HEK293 (cell line): ENCODE results near the gene NID1.

Experiments used
- ELK4 ChIP-seq: IDR thresholded peaks from 2 replicates; pipeline ENCODE4 v1.6.1; 2011; ENCODE audit warnings: mild to moderate bottlenecking, low read depth, low read length, borderline replicate concordance
- YY1 ChIP-seq: fragments of 450-650 bp; formaldehyde crosslinking; IDR thresholded peaks from 2 replicates; pipeline ENCODE4 v1.5.1; 2018; ENCODE audit warnings: missing biosample characterization, missing genetic modification characterization
- ZBTB8A ChIP-seq: fragments of 450-650 bp; formaldehyde crosslinking; IDR thresholded peaks from 2 replicates; pipeline ENCODE4 v1.5.1; 2016; ENCODE audit warnings: missing biosample characterization, missing genetic modification characterization
- ZNF121 ChIP-seq: fragments of 450-650 bp; formaldehyde crosslinking; IDR thresholded peaks from 2 replicates; pipeline ENCODE4 v1.5.1; 2016; ENCODE audit warnings: missing biosample characterization, missing genetic modification characterization
- ZNF404 ChIP-seq: fragments of 450-650 bp; formaldehyde crosslinking; IDR thresholded peaks from 2 replicates; pipeline ENCODE4 v1.5.1; 2017; ENCODE audit warnings: missing biosample characterization, missing genetic modification characterization
- ZNF626 ChIP-seq: fragments of 450-650 bp; sonication (Bioruptor Pico); formaldehyde crosslinking; IDR thresholded peaks from 2 replicates; pipeline ENCODE4 v1.5.1; 2018; ENCODE audit warnings: missing biosample characterization, missing genetic modification characterization, inconsistent platforms
- TF ChIP-seq, protein P1 (sequence below): fragments of 450-650 bp; formaldehyde crosslinking; IDR thresholded peaks from 2 replicates; pipeline ENCODE4 v1.5.1; 2016; ENCODE audit warnings: missing biosample characterization, missing genetic modification characterization
- TF ChIP-seq, protein P2 (sequence below): fragments of 450-650 bp; formaldehyde crosslinking; IDR thresholded peaks from 2 replicates; pipeline ENCODE4 v1.5.1; 2016; ENCODE audit warnings: missing biosample characterization, missing genetic modification characterization
- TF ChIP-seq, protein P3 (sequence below): fragments of 450-650 bp; formaldehyde crosslinking; IDR thresholded peaks from 2 replicates; pipeline ENCODE4 v1.5.1; 2016; ENCODE audit warnings: missing biosample characterization, missing genetic modification characterization
- TF ChIP-seq, protein P4 (sequence below): fragments of 450-650 bp; formaldehyde crosslinking; IDR thresholded peaks from 2 replicates; pipeline ENCODE4 v1.5.1; 2017; ENCODE audit warnings: missing biosample characterization, mild to moderate bottlenecking, missing genetic modification characterization, moderate library complexity

DNA sequence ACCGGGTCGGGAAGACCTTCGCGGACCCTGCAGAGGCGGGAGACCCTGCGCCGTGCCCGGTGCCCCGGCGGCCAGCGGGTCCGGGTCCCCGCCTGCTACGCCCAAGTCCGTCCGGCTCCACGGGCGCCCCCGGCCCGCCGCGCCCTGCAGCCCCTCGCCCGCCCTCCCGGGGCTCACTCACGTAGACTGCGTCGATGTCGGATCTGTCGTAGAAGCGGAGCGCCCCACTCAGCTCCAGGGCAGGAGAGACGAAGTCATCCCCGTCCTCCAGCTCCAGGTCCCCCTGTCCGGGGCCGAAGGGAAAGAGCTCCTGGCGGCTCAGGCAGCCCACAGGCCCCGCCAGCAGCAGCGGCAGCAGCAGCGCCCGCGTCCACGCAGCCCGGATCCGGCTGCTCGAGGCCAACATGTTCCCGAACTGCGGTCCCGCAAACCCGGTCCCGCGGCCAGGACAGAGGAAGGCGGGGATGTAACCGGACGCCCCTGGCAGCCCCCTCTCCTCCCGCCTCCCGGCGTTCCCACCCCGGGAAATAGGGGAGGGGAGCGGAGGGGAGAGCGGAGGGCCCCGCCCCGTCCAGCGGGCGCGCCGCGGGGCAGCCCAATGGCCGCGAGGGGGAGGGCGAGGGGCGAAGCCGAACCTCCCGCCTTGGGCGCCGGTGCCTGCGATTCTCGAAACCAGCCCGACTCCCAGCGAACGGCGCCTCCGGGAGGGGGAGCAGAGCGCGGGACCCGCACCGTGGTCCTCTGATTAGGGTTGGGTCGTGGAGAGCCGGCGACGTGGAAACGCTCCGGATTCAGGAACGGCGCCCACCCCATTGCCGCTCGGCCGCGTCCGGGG lies at the start of gene NID1:
- TF ChIP-seq, protein P1, sequence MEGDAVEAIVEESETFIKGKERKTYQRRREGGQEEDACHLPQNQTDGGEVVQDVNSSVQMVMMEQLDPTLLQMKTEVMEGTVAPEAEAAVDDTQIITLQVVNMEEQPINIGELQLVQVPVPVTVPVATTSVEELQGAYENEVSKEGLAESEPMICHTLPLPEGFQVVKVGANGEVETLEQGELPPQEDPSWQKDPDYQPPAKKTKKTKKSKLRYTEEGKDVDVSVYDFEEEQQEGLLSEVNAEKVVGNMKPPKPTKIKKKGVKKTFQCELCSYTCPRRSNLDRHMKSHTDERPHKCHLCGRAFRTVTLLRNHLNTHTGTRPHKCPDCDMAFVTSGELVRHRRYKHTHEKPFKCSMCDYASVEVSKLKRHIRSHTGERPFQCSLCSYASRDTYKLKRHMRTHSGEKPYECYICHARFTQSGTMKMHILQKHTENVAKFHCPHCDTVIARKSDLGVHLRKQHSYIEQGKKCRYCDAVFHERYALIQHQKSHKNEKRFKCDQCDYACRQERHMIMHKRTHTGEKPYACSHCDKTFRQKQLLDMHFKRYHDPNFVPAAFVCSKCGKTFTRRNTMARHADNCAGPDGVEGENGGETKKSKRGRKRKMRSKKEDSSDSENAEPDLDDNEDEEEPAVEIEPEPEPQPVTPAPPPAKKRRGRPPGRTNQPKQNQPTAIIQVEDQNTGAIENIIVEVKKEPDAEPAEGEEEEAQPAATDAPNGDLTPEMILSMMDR, result peak; percentile 97
- TF ChIP-seq ZBTB8A (tag by site-specific recombination), result peak; percentile 98
- TF ChIP-seq, protein P2, sequence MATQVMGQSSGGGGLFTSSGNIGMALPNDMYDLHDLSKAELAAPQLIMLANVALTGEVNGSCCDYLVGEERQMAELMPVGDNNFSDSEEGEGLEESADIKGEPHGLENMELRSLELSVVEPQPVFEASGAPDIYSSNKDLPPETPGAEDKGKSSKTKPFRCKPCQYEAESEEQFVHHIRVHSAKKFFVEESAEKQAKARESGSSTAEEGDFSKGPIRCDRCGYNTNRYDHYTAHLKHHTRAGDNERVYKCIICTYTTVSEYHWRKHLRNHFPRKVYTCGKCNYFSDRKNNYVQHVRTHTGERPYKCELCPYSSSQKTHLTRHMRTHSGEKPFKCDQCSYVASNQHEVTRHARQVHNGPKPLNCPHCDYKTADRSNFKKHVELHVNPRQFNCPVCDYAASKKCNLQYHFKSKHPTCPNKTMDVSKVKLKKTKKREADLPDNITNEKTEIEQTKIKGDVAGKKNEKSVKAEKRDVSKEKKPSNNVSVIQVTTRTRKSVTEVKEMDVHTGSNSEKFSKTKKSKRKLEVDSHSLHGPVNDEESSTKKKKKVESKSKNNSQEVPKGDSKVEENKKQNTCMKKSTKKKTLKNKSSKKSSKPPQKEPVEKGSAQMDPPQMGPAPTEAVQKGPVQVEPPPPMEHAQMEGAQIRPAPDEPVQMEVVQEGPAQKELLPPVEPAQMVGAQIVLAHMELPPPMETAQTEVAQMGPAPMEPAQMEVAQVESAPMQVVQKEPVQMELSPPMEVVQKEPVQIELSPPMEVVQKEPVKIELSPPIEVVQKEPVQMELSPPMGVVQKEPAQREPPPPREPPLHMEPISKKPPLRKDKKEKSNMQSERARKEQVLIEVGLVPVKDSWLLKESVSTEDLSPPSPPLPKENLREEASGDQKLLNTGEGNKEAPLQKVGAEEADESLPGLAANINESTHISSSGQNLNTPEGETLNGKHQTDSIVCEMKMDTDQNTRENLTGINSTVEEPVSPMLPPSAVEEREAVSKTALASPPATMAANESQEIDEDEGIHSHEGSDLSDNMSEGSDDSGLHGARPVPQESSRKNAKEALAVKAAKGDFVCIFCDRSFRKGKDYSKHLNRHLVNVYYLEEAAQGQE, result no peak
- peak; percentile 91 for TF ChIP-seq ZNF121
- no peak for TF ChIP-seq ELK4
- TF ChIP-seq, protein P3, sequence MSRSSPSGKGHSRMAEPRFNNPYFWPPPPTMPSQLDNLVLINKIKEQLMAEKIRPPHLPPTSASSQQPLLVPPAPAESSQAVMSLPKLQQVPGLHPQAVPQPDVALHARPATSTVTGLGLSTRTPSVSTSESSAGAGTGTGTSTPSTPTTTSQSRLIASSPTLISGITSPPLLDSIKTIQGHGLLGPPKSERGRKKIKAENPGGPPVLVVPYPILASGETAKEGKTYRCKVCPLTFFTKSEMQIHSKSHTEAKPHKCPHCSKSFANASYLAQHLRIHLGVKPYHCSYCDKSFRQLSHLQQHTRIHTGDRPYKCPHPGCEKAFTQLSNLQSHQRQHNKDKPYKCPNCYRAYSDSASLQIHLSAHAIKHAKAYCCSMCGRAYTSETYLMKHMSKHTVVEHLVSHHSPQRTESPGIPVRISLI (tag by site-specific recombination), result no peak
- TF ChIP-seq ZNF626, result no peak
- TF ChIP-seq YY1 (tag by site-specific recombination), result peak; percentile 89
- no peak for TF ChIP-seq ZNF404
- TF ChIP-seq, protein P4, sequence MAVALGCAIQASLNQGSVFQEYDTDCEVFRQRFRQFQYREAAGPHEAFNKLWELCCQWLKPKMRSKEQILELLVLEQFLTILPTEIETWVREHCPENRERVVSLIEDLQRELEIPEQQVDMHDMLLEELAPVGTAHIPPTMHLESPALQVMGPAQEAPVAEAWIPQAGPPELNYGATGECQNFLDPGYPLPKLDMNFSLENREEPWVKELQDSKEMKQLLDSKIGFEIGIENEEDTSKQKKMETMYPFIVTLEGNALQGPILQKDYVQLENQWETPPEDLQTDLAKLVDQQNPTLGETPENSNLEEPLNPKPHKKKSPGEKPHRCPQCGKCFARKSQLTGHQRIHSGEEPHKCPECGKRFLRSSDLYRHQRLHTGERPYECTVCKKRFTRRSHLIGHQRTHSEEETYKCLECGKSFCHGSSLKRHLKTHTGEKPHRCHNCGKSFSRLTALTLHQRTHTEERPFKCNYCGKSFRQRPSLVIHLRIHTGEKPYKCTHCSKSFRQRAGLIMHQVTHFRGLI (tag by site-specific recombination), result peak; percentile 75; the same call in 1 of the 2 replicates
